Activated T-helper 2 cell treated with anti-CD3 and anti-CD28 coated beads, Interferon-gamma antibody, Interleukin-2, Interleukin-4, amounts not matched to agents 10 μg/mL and 5 μg/mL and 100 μg/mL, durations not matched to agents 14 hours and 24 hours and 36 hours (primary cell): Measurements from ENCODE around the gene KDF1. TPM values are rescaled to one million over a fixed set of nuclear protein-coding genes. Genes with fewer than 3 reads are reported as not detected.
A peak's percentile ranks its signal among the peaks of the same experiment; 100 is the strongest.

Source experiments
- DNase-seq: peaks from one replicate; pipeline ENCODE4 v3.0.0; 2021; ENCODE audit warnings: low spot score
- H3K27ac Mint-ChIP-seq: one replicate; pipeline ENCODE4 v1.8.0; 2021; ENCODE audit warnings: mixed read lengths
- H3K27me3 Mint-ChIP-seq: one replicate; pipeline ENCODE4 v1.8.0; 2021; ENCODE audit warnings: low read depth, mixed read lengths
- H3K36me3 Mint-ChIP-seq: one replicate; pipeline ENCODE4 v1.8.0; 2021; ENCODE audit warnings: low read depth, mixed read lengths
- H3K4me1 Mint-ChIP-seq: one replicate; pipeline ENCODE4 v1.8.0; 2021; ENCODE audit warnings: low read depth, mixed read lengths
- H3K4me3 Mint-ChIP-seq: one replicate; pipeline ENCODE4 v1.8.0; 2021; ENCODE audit warnings: low read depth, mild to moderate bottlenecking, moderate library complexity, mixed read lengths
- H3K9me3 Mint-ChIP-seq: one replicate; pipeline ENCODE4 v1.8.0; 2021; ENCODE audit warnings: mixed read lengths
- intact Hi-C: fragments of 100-400 bp; cut with micrococcal nuclease; formaldehyde crosslinking; loops from one replicate; pipeline ENCODE4 v1.15.1; 2023
- total RNA-seq: library from RNA; stranded (reverse); gene quantifications from 2 replicates; pipeline ENCODE4 v1.2.3, GENCODE V29; 2022

KDF1 gene
- total RNA-seq, 1 donor from 2014 or later, result not detected

DNA sequence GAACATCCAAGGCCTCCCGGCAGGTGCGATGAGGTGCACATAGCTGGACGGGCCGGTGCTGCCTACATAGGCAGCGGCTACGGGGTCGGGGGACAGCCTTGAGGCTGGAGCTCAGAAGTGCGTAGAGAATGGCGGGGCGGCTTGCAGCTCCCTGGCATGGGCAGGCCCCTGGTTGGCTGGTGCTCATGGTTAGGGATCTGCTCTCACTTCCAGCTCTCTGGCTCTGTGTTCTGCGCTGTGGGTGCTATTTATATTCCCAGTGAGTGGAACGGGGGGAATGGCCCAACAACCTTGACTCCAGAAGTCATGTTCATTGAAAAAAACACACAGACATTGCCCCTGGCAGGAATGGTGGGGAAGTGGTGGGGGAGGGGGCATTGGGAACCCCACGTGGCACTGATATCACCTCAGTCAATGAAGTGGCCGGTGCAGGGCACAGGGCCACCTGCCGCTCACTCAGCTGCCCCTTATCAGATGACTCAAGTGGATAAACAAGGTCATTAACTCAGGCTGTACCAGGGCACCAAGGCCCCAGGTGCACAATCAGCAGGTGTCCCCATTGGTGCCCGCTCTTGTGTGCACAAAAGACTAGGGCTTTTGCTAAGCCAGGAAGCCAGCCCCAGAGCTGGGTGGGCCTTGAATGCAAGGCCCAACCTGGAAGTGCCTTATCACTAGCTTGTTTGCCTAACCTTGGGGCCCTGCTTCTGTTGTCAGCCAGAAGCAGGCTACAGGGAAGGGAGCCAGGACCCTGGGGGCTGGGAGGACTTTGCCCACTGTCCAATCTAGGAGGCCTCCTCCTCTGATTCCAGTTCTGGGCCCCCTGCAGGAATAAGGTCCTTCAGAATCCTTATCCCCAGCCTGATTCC, 46.3 kb downstream of the KDF1 start, which contains the start of gene NR0B2:
Gene NR0B2 (minus strand): TSS at position 222 of the 866 bp plus-strand sequence. CDS start 35 bp downstream, at position 187.
- no peak for DNase-seq
- Mint-ChIP-seq H3K9me3 (no peaks in the 10 kb centered on the region), H3K4me1 (no peaks in the 10 kb centered on the region), H3K36me3 (no peaks in the 10 kb centered on the region), H3K27me3 (no peaks in the 10 kb centered on the region), H3K4me3 (no peak within 1 kb of the TSS), H3K27ac (no peak within 1 kb of the TSS)
- intact Hi-C loops, result no loop called here

DNA sequence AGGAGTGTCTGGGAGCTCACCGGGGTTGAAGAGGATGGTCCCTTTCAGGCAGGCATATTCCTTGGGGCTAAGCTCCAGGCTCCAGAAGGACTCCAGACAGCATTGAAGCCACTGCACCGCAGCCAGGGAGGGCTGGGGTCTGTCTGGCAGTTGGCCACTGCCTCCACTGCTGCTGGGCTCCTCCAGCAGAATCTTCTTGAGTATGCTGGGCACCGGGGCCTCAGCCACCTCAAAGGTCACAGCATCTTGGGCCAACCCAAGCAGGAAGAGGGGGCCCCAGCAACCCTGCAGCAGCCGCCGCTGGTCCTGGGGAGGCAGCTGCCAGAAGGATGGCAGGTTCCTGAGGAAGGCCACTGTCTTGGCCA, 46.9 kb downstream of the KDF1 start:
- no peak overlapping the region for H3K27ac Mint-ChIP-seq
- no peaks in the 10 kb centered on the region for H3K36me3 Mint-ChIP-seq
- H3K27me3 Mint-ChIP-seq, result no peaks in the 10 kb centered on the region
- DNase-seq, result no peak
- intact Hi-C loops, result no loop called here
- no peaks in the 10 kb centered on the region for H3K4me1 Mint-ChIP-seq
- H3K4me3 Mint-ChIP-seq, result no peak overlapping the region
- H3K9me3 Mint-ChIP-seq, result no peaks in the 10 kb centered on the region

DNA sequence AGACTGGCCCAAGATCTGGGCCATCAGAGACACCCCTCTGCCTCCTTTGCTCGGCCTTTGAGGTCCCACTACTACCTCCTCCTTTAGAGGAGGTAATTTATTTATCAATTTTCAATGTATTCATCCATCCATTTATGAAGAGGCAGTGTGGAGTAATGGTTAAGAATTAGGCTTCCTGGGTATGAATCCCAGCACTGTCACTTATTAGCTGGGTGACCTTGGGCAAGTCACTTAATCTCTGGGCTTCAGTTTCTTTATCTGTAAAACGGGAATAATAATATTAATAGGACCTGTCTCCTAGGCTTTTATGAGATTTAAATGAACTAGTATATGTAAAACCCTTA, 48.1 kb downstream of the KDF1 start:
- no peaks in the 10 kb centered on the region for H3K9me3 Mint-ChIP-seq
- peaks cover under 1% of the 10 kb centered on the region for H3K27me3 Mint-ChIP-seq
- intact Hi-C loops, result no loop called here
- no peak overlapping the region for H3K4me3 Mint-ChIP-seq
- DNase-seq, result no peak
- H3K36me3 Mint-ChIP-seq, result no peaks in the 10 kb centered on the region
- no peaks in the 10 kb centered on the region for H3K4me1 Mint-ChIP-seq
- no peak overlapping the region for H3K27ac Mint-ChIP-seq

DNA sequence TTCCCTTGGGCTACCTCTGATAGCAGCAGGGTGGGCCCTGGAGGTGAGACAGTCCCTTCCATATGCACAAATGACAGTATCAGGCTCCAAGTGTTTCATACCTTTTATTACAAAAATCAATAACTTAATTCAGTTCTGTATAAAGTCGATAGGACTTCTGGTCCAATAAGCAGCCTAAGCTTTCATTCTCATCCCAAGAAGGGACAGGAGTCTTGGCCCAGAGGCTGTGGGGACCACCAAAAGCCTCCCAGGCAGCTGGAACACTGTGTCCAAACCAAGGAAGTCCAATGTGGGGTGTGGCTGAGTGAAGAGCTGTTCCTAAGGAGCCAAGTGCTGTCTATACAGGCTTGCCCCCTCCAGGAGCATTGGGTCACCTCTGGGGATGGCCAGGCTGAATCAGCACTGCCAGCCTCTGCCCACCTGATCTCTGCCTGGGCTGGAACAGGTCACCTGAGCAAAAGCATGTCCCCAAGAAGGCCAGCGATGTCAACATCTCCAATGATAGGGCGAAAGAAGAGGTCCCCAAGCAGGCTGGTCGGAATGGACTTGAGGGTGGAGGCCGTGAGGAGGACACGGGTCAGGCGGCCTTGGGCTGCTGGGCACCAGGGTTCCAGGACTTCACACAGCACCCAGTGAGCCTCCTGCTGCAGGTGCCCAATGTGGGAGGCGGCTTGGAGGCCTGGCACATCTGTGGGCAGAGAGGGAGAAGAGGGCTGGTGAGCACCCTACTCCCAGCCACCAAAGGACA, 48.7 kb downstream of the KDF1 start:
- DNase-seq, result no peak
- Mint-ChIP-seq H3K4me1 (no peaks in the 10 kb centered on the region), H3K27ac (no peak overlapping the region), H3K27me3 (peaks cover 3% of the 10 kb centered on the region), H3K36me3 (no peaks in the 10 kb centered on the region), H3K4me3 (no peak overlapping the region), H3K9me3 (no peaks in the 10 kb centered on the region)
- intact Hi-C loops, result no loop called here

DNA sequence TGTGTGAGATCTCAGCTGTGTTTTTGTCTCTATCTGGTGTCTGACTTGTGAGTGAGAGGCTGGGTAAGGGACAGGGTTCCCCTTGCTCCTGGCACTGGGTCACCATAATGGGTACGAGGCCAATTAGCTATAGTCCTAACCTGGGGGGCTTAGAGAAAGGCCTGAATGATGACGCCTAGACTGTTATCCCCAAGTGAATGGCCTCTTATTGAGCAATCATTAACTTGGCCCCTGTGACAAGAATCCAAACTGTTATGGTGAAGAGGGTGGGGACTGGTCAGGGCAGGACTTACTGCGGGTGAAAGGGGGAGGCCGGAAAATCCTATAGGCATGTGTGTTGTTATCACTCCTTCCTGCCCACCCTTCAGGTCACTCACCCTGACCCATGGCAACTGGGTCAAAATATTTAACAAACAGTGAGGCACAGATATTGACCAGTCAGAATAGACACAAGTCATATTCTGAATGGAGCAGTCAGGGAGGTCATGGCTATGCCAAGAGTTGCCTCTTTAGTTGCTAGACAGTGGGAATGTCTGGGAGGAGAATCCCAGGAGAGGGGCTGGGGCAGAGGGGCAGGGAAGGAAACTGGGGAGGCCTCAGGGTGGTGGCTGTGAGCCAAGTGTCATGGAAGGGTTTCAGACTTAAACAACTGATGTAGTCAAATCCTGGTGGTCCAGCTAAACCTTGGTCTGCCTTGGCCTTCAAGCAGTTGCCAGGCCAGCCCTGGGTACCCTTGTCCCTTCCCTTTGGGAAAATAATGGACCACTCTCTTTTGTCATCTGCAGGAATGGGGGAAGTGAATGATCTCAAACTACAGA, 49.7 kb downstream of the KDF1 start:
- H3K4me3 Mint-ChIP-seq, result no peak overlapping the region
- H3K36me3 Mint-ChIP-seq, result no peaks in the 10 kb centered on the region
- peaks cover 3% of the 10 kb centered on the region for H3K27me3 Mint-ChIP-seq
- H3K27ac Mint-ChIP-seq, result no peak overlapping the region
- H3K9me3 Mint-ChIP-seq, result no peaks in the 10 kb centered on the region
- no peaks in the 10 kb centered on the region for H3K4me1 Mint-ChIP-seq
- DNase-seq, result no peak
- intact Hi-C loops, result no loop called here

DNA sequence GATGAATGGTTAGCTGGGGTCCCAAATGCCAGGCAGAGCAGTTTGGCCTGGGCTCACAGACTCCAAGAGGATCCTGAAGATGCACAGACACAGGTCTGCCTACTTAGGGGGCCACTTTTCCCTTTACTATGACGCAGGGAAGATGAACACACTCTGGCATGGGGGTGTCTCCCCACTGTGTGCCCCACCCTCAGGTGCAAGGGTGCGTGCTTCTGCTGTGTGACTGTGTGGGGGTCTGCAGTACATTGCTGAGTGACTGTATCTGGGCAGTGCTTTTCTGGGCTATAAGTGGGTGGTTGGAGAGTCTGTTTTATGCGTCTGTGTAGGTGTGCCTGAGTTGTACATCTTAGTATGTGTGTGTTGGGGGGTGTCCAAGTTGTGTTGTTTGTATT, 50.3 kb downstream of the KDF1 start:
- no peak for DNase-seq
- Mint-ChIP-seq H3K27me3 (peaks cover 3% of the 10 kb centered on the region), H3K4me1 (no peaks in the 10 kb centered on the region), H3K4me3 (no peak overlapping the region), H3K9me3 (no peaks in the 10 kb centered on the region), H3K36me3 (no peaks in the 10 kb centered on the region), H3K27ac (no peak overlapping the region)
- intact Hi-C loops, result no loop called here

DNA sequence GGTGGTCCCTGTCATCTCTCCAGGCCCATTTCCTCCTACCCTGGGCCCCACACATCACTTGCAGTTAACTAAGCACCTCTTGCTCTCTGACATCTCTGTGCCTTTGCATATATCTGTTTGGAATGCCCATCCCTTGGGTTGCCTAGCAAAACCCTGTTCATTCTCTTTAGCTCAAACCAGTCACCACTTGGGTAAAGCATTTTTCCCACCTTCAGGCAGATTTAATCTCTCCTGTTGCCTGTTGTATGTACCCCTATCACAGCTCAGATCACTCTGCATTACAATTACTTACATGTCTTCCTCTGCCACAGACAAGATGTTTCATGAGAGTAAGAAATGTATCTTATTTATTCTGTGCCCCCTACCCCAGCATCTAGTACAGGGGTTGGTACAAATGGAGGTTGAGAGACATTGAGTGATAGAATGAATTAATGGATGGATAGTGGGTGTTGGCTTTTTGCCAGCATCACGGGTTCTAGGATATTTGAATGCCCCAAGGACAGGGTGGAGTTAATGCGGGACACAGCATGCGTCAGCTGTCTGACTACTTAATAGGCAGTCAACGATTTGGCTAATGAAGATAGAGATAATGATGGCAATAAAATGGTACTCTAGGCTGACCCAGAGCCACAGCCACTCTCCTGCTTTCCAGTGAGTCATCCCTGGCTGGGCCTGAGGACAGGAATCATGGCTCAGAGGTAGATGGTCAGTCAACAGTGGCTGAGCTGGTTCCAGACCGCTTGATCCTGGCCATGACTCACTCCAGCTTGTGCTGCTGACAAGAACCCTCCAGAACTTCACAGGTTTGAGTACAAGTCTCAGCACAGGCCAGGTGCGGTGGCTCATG, 53.0 kb downstream of the KDF1 start:
- Mint-ChIP-seq H3K36me3 (no peaks in the 10 kb centered on the region), H3K27me3 (peaks cover 3% of the 10 kb centered on the region), H3K4me1 (no peaks in the 10 kb centered on the region), H3K27ac (no peak overlapping the region), H3K4me3 (no peak overlapping the region), H3K9me3 (no peaks in the 10 kb centered on the region)
- intact Hi-C loops, result no loop called here
- DNase-seq, result no peak

DNA sequence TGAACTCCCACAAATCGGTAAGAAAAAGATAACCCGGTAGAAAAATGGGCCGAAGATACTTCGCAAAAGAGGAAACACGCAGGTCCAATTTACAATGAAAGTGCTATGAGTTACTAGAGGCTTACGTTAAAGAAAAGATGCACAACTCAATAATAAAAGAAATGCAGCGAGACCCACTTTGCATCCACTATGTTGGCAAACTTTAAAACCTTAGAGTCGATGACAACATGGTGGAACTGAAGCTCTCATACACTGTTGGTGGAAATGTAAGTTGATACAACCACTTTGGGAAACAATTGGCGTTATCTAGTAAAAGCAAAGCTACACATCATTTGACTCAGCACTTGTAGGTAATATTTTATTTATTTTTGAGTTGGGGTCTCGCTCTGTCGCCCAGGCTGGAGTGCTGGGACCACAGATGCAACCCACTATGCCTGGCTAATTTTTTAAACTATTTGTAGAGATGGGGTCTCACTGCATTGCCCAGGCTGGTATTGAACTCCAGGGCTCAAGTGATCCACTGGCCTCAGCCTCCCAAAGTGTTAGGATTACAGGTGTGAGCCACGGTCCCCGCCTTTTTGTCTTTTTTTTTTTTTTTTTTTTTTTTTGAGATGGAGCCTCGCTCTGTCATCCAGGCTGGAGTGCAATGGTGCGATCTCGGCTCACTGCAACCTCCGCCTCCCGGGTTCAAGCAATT, 59.3 kb downstream of the KDF1 start:
- intact Hi-C loops, result loop anchor here (1.0 kb wide), 1 partner anchor 20 kb away; the partner anchor contains the start of gene NUDC
- Mint-ChIP-seq H3K27me3 (no peaks in the 10 kb centered on the region), H3K27ac (peak overlapping the region; percentile 97)

DNA sequence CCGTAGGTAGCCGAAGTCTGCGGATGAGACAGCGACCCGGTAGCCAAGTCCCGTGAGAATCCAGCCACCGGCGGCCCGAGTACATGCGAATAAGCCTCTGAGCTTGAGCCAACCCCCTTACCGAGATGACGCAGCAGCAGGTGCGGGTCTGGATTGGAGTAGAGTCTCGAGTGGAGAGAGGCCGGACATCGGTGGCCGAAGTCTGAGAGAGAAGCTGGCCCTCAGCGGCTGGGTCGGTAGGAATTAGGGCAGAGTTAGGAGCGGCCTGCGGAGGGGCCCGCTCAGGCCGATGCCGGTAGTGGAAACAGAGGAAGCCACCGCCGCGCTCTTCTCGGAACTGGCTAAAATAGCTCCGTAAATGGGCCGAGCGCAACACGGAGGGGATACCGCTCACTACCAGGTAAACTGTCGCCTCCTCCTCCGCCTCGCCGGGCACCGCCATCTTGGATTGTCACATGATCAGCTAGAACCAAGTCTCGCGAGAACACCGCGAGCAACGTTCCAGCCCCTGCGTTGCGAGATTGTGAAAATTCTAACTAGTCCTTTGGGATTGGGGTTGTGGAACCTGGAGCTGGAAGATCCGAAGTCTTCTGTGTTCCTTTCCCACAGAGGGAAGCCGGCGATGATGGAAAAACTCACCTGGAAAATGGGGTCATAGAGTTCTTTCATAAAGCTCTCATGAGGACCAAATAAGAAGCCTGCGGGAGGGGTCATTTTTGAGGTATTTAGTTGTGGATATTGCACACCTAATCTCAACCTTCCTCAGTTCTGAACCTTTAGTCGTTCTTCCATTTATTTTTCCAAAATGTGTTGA, 60.1 kb downstream of the KDF1 start, which contains the start of gene GPATCH3:
Gene GPATCH3 (minus strand): TSS at position 467 of the 814 bp plus-strand sequence. CDS start 25 bp downstream, at position 442.
- peaks cover 20% of the 10 kb centered on the region for H3K4me1 Mint-ChIP-seq
- intact Hi-C loops, result loop anchor here (1.0 kb wide), 1 partner anchor 21 kb away; the partner anchor contains the start of gene NUDC

More for the DNA sequence above, 59.3 kb downstream of the KDF1 start:
- peak overlapping the region; percentile 95 for H3K4me3 Mint-ChIP-seq
- H3K4me1 Mint-ChIP-seq, result peaks cover 20% of the 10 kb centered on the region
- no peaks in the 10 kb centered on the region for H3K9me3 Mint-ChIP-seq
- DNase-seq, result no peak
- peaks cover 17% of the 10 kb centered on the region for H3K36me3 Mint-ChIP-seq

More for the DNA sequence above, 60.1 kb downstream of the KDF1 start, which contains the start of gene GPATCH3:
- no peaks in the 10 kb centered on the region for H3K9me3 Mint-ChIP-seq
- no peaks in the 10 kb centered on the region for H3K27me3 Mint-ChIP-seq
- peak within 1 kb of the TSS; percentile 97 for H3K27ac Mint-ChIP-seq
- H3K36me3 Mint-ChIP-seq, result peaks cover 19% of the 10 kb centered on the region
- peak within 1 kb of the TSS; percentile 95 for H3K4me3 Mint-ChIP-seq
- peak; percentile 82 for DNase-seq
